ENCODE measurements around the gene ASAP2. TPM values are rescaled to one million over a fixed set of nuclear protein-coding genes. Genes with fewer than 3 reads are reported as not detected.

ASAP2 gene
- total RNA-seq, 2 experiments from 2014 or later, result 0.16 TPM; not detected in 1

- ATAC-seq (ENCODE audit: poor library complexity), result no peak
- ChIA-PET POLR2A (no interaction called here), CTCF (no interaction called here)
- Mint-ChIP-seq H3K4me3 (no peak overlapping the region), H3K4me1 (ENCODE audit: low read depth) (no peaks in the 10 kb centered on the region), H3K27ac (no peak overlapping the region), H3K9me3 (no peaks in the 10 kb centered on the region), H3K36me3 (ENCODE audit: low read depth) (no peaks in the 10 kb centered on the region), H3K27me3 (peaks cover 20% of the 10 kb centered on the region)
- Histone ChIP-seq H3K9me3 (ENCODE audit: control insufficient read depth in 1 of 2, insufficient read depth in 1 of 2, low read length in 2 of 2) (no peaks in the 10 kb centered on the region), H3K27ac (ENCODE audit: low read depth in 1 of 2, low read length in 2 of 2) (no peak overlapping the region), H3K27me3 (ENCODE audit: control insufficient read depth in 1 of 2, insufficient read depth in 2 of 2, low read length in 2 of 2) (no peaks in the 10 kb centered on the region), H3K4me1 (ENCODE audit: insufficient read depth, low read length) (no peaks in the 10 kb centered on the region), H3K36me3 (ENCODE audit: insufficient read depth, low read length) (no peaks in the 10 kb centered on the region), H3K4me3 (ENCODE audit: low read length) (no peak overlapping the region)
- TF ChIP-seq CTCF (IDR thresholded peaks at IDR 0.05), result no peak
- DNase-seq, result peak in 2 of 14 experiments; percentile 26 to 27
- intact Hi-C loops (cut with DNase I, micrococcal nuclease), result no loop called here
Observed at GRCh38 chr2:9174771-9175437, 31.7 kb upstream of the ASAP2 start.

- CTCF ChIA-PET, result interaction anchor here (0.6 kb wide), 1 partner anchor 154 kb away, joined by 3 read pairs; no protein-coding TSS in a partner anchor
- POLR2A ChIA-PET, result no interaction called here
- H3K4me1 ChIP-seq (ENCODE audit: insufficient read depth, low read length), result no peaks in the 10 kb centered on the region
- H3K27me3 ChIP-seq (ENCODE audit: control insufficient read depth in 1 of 2, insufficient read depth in 2 of 2, low read length in 2 of 2), result no peaks in the 10 kb centered on the region
- no peak overlapping the region for H3K4me3 ChIP-seq (ENCODE audit: low read length)
- Mint-ChIP-seq H3K4me3 (no peak overlapping the region), H3K27ac (no peak overlapping the region), H3K27me3 (peaks cover 29% of the 10 kb centered on the region), H3K9me3 (no peaks in the 10 kb centered on the region), H3K4me1 (ENCODE audit: low read depth) (no peaks in the 10 kb centered on the region), H3K36me3 (ENCODE audit: low read depth) (no peaks in the 10 kb centered on the region)
- no peak overlapping the region for H3K27ac ChIP-seq (ENCODE audit: low read depth in 1 of 2, low read length in 2 of 2)
- intact Hi-C loops (cut with DNase I, micrococcal nuclease), result no loop called here
- DNase-seq (no peak), ATAC-seq (ENCODE audit: poor library complexity) (no peak)
- H3K9me3 ChIP-seq (ENCODE audit: control insufficient read depth in 1 of 2, insufficient read depth in 1 of 2, low read length in 2 of 2), result peaks cover 0 to 6% of the 10 kb centered on the region in 2 experiments
- H3K36me3 ChIP-seq (ENCODE audit: insufficient read depth, low read length), result no peaks in the 10 kb centered on the region
- no peak for TF ChIP-seq CTCF (IDR thresholded peaks at IDR 0.05)
Observed at GRCh38 chr2:9178110-9178903, 28.3 kb upstream of the ASAP2 start.

- H3K27me3 ChIP-seq (ENCODE audit: control insufficient read depth in 1 of 2, insufficient read depth in 2 of 2, low read length in 2 of 2), result no peaks in the 10 kb centered on the region
- DNase-seq (no peak), ATAC-seq (ENCODE audit: poor library complexity) (no peak)
- H3K9me3 ChIP-seq (ENCODE audit: control insufficient read depth in 1 of 2, insufficient read depth in 1 of 2, low read length in 2 of 2), result peaks cover 0 to 6% of the 10 kb centered on the region in 2 experiments
- intact Hi-C loops (cut with DNase I, micrococcal nuclease), result no loop called here
- no peak overlapping the region for H3K4me3 ChIP-seq (ENCODE audit: low read length)
- H3K4me1 ChIP-seq (ENCODE audit: insufficient read depth, low read length), result no peaks in the 10 kb centered on the region
- no peaks in the 10 kb centered on the region for H3K36me3 ChIP-seq (ENCODE audit: insufficient read depth, low read length)
- peaks cover 36% of the 10 kb centered on the region for H3K27me3 Mint-ChIP-seq
- no peak overlapping the region for H3K27ac ChIP-seq (ENCODE audit: low read depth in 1 of 2, low read length in 2 of 2)
- no peak overlapping the region for H3K27ac Mint-ChIP-seq
- no peak overlapping the region for H3K4me3 Mint-ChIP-seq
- no peaks in the 10 kb centered on the region for H3K9me3 Mint-ChIP-seq
- ChIA-PET POLR2A (no interaction called here), CTCF (no interaction called here)
- no peaks in the 10 kb centered on the region for H3K36me3 Mint-ChIP-seq (ENCODE audit: low read depth)
- no peaks in the 10 kb centered on the region for H3K4me1 Mint-ChIP-seq (ENCODE audit: low read depth)
- TF ChIP-seq CTCF (IDR thresholded peaks at IDR 0.05), result no peak
Observed at GRCh38 chr2:9178904-9179571, 27.6 kb upstream of the ASAP2 start.
